Caco-2 (cell line): Measurements from ENCODE around the gene NRL. TPM values are rescaled to one million over a fixed set of nuclear protein-coding genes. Genes with fewer than 3 reads are reported as not detected.

Source experiments
- BruUV-seq: library from RNA; stranded (reverse); fragments of 400-500 nt; replicated peaks from 2 replicates; lab custom pipeline; 2021; lab: Mats Ljungman, UMichigan
- CTCF ChIA-PET: fragments of 300-600 bp; sonication (Branson Sonifier 250); formaldehyde crosslinking; loops from one replicate; lab custom pipeline; 2022; ENCODE audit warnings: antibody characterized with exemption; lab: Charles Lee
- POLR2A ChIA-PET: fragments of 300-600 bp; sonication (Branson Sonifier 250); formaldehyde crosslinking; loops from one replicate; lab custom pipeline; 2022; ENCODE audit warnings: antibody characterized with exemption; lab: Charles Lee
- DNase-seq, 2 experiments: peaks; one replicate each; pipeline versions ENCODE4 v3.0.0 to v3.0.0-alpha.2; 2020 to 2022
- H3K27me3 ChIP-seq: replicated peaks from 2 replicates; pipeline ENCODE4 v1.6.0; 2011; ENCODE audit warnings: low read length; ENCODE audit not compliant: control insufficient read depth, insufficient read depth
- H3K36me3 ChIP-seq: 2 replicates; pipeline ENCODE4 v1.5.1; 2011; ENCODE audit warnings: low read length; ENCODE audit not compliant: control insufficient read depth, insufficient read depth
- H3K4me1 ChIP-seq: fragments of 250-450 bp; sonication (Bioruptor Pico); 2 replicates; pipeline ENCODE4 v1.5.1; 2020; ENCODE audit warnings: mild to moderate bottlenecking
- H3K4me3 ChIP-seq: 2 replicates; pipeline ENCODE4 v1.5.1; 2011; ENCODE audit warnings: low read depth, mild to moderate bottlenecking, control low read depth, low read length
- H3K9me3 ChIP-seq: fragments of 250-450 bp; sonication (Bioruptor Pico); 2 replicates; pipeline ENCODE4 v1.5.1; 2020; ENCODE audit warnings: mild to moderate bottlenecking, moderate library complexity
- H3K27ac Mint-ChIP-seq: one replicate; pipeline ENCODE4 v1.8.0; 2022; ENCODE audit warnings: mixed read lengths; ENCODE audit not compliant: unreplicated experiment
- H3K27me3 Mint-ChIP-seq: one replicate; pipeline ENCODE4 v1.8.0; 2022; ENCODE audit warnings: mixed read lengths; ENCODE audit not compliant: insufficient read depth, unreplicated experiment
- H3K36me3 Mint-ChIP-seq: one replicate; pipeline ENCODE4 v1.8.0; 2022; ENCODE audit warnings: mild to moderate bottlenecking, mixed read lengths; ENCODE audit not compliant: insufficient read depth, unreplicated experiment
- H3K4me1 Mint-ChIP-seq: one replicate; pipeline ENCODE4 v1.8.0; 2022; ENCODE audit warnings: low read depth, mixed read lengths; ENCODE audit not compliant: unreplicated experiment
- H3K4me3 Mint-ChIP-seq: one replicate; pipeline ENCODE4 v1.8.0; 2022; ENCODE audit warnings: mild to moderate bottlenecking, moderate library complexity, mixed read lengths; ENCODE audit not compliant: unreplicated experiment
- H3K9me3 Mint-ChIP-seq: one replicate; pipeline ENCODE4 v1.8.0; 2022; ENCODE audit warnings: mixed read lengths; ENCODE audit not compliant: unreplicated experiment
- intact Hi-C: fragments of 100-400 bp; cut with micrococcal nuclease; formaldehyde crosslinking; loops from one replicate; pipeline ENCODE4 v1.10.0; 2022; ENCODE audit not compliant: unreplicated experiment
- total RNA-seq: library from RNA; stranded (reverse); gene quantifications from 2 replicates; pipeline ENCODE4 v1.2.3, GENCODE V29; 2022
- TF ChIP-seq, protein P1 (sequence below), 2 experiments: fragments of 200-600 bp in 1 of 2; IDR thresholded peaks; 1 replicate in 1 of 2; 2 replicates in 1 of 2; pipeline versions ENCODE4 v1.5.1 to v1.8.0; 2011 to 2022; ENCODE audit warnings: antibody characterized with exemption in 1 of 2, control low read depth in 1 of 2, inconsistent platforms in 1 of 2, low read depth in 1 of 2, low read length in 1 of 2, mild to moderate bottlenecking in 1 of 2, moderate library complexity in 1 of 2; ENCODE audit not compliant: insufficient read depth in 1 of 2, severe bottlenecking in 1 of 2, unreplicated experiment in 1 of 2

The NRL gene
- total RNA-seq, 1 experiment from 2014 or later: 2.1 TPM

DNA sequence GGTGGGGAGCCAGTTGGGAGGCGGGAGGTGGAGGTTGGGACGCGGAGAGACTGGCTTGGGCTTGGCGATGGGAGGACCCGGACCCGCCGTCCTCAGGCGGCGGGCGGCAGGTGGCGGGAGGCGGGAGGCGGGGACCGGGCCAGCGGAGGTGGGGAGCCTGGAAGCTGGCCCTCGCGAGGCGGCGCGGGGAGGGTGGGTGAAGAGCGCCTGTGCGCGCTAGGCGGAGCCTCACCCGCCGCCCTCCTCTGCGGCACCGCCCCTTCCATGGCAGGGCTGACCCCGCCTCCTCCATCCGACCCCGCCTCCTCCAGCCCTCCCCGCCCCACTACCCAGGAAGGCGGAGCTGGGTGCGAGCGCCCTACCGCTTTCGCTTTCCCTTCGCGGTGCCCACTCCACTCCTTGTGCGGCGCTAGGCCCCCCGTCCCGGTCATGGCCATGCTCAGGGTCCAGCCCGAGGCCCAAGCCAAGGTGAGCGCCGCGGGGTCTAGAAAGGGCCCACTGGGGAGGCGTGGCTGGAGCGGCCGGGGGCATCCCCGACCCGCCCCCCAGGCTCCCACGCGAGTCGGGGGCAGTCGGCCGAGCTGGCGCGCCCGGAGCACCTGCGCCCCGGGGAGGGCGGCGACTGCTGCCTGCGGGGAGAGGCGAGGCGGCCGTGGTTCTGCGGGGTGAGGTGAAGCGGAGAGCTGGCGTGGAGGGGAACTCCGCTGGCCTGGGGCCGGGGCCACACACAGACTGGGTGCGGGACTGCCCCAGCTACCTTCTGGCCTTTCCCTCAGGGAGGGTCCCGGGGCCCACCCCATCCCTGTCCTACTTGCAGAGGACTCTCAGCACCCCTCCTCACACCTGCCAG is 21.3 kb upstream of the NRL start, which contains the start of gene PSME1:
Gene PSME1 (plus strand): TSS at position 361 of the 850 bp plus-strand sequence. CDS start 69 bp downstream, at position 430.
- H3K27me3 Mint-ChIP-seq: no peaks in the 10 kb centered on the region
- no peaks in the 10 kb centered on the region for H3K9me3 ChIP-seq
- H3K36me3 Mint-ChIP-seq: peaks cover 17% of the 10 kb centered on the region
- DNase-seq: peak; percentile 94 to 95
- peaks cover 32% of the 10 kb centered on the region for H3K4me1 Mint-ChIP-seq
- BruUV-seq: no TSS peak
- no peaks in the 10 kb centered on the region for H3K9me3 Mint-ChIP-seq
- H3K4me1 ChIP-seq: no peaks in the 10 kb centered on the region; the same call in 1 of the 2 replicates
- peak within 1 kb of the TSS; percentile 57 for H3K27ac Mint-ChIP-seq
- H3K4me3 Mint-ChIP-seq: peak within 1 kb of the TSS; percentile 77
- peak within 1 kb of the TSS; percentile 90 for H3K4me3 ChIP-seq
- TF ChIP-seq, protein P1, sequence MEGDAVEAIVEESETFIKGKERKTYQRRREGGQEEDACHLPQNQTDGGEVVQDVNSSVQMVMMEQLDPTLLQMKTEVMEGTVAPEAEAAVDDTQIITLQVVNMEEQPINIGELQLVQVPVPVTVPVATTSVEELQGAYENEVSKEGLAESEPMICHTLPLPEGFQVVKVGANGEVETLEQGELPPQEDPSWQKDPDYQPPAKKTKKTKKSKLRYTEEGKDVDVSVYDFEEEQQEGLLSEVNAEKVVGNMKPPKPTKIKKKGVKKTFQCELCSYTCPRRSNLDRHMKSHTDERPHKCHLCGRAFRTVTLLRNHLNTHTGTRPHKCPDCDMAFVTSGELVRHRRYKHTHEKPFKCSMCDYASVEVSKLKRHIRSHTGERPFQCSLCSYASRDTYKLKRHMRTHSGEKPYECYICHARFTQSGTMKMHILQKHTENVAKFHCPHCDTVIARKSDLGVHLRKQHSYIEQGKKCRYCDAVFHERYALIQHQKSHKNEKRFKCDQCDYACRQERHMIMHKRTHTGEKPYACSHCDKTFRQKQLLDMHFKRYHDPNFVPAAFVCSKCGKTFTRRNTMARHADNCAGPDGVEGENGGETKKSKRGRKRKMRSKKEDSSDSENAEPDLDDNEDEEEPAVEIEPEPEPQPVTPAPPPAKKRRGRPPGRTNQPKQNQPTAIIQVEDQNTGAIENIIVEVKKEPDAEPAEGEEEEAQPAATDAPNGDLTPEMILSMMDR (IDR thresholded peaks at IDR 0.05; ENCODE audit: insufficient read depth in 1 of 2, low read depth in 1 of 2, low read length in 1 of 2, severe bottlenecking in 1 of 2, unreplicated experiment in 1 of 2): no peak
- POLR2A ChIA-PET: interaction anchor here (0.6 to 3.1 kb wide), 6 partner anchors 11 to 105 kb away, joined by 3 to 57 read pairs (median 10); partner anchors contain the start of genes DCAF11, IRF9, NRL and PCK2
- H3K27me3 ChIP-seq: no peaks in the 10 kb centered on the region
- CTCF ChIA-PET: interaction anchor here (0.7 to 2.4 kb wide), 10 partner anchors 11 to 1723 kb away, joined by 3 to 17 read pairs (median 8); partner anchors contain the start of genes DCAF11, IRF9, NRL and PSME2
- peaks cover 3% of the 10 kb centered on the region for H3K36me3 ChIP-seq
- intact Hi-C loops: loop anchor here (1.0 kb wide), 2 partner anchors 11 to 21 kb away; partner anchors contain the start of gene RNF31

- BruUV-seq: no TSS peak
- Histone ChIP-seq H3K36me3 (peaks cover 3% of the 10 kb centered on the region), H3K9me3 (no peaks in the 10 kb centered on the region), H3K4me1 (no peaks in the 10 kb centered on the region; the same call in 1 of the 2 replicates), H3K27me3 (no peaks in the 10 kb centered on the region), H3K4me3 (peak overlapping the region; percentile 90)
- peak overlapping the region; percentile 33 for H3K27ac Mint-ChIP-seq
- intact Hi-C loops: no loop called here
- TF ChIP-seq, protein P1 (IDR thresholded peaks at IDR 0.05; ENCODE audit: insufficient read depth in 1 of 2, low read depth in 1 of 2, low read length in 1 of 2, severe bottlenecking in 1 of 2, unreplicated experiment in 1 of 2): no peak
- H3K36me3 Mint-ChIP-seq: peaks cover 14% of the 10 kb centered on the region
- POLR2A ChIA-PET: interaction anchor here (1.5 to 3.1 kb wide), 4 partner anchors 11 to 42 kb away, joined by 7 to 57 read pairs (median 16); partner anchors contain the start of genes DCAF11, IRF9, NRL and PCK2
- no peaks in the 10 kb centered on the region for H3K27me3 Mint-ChIP-seq
- H3K4me1 Mint-ChIP-seq: peaks cover 32% of the 10 kb centered on the region
- H3K4me3 Mint-ChIP-seq: peak overlapping the region; percentile 77
- no peaks in the 10 kb centered on the region for H3K9me3 Mint-ChIP-seq
- CTCF ChIA-PET: interaction anchor here (0.7 to 2.4 kb wide), 10 partner anchors 11 to 1722 kb away, joined by 3 to 17 read pairs (median 8); partner anchors contain the start of genes DCAF11, IRF9, NRL and PSME2
- no peak for DNase-seq
Observed at GRCh38 chr14:24135584-24135833, 20.8 kb upstream of the NRL start.

DNA sequence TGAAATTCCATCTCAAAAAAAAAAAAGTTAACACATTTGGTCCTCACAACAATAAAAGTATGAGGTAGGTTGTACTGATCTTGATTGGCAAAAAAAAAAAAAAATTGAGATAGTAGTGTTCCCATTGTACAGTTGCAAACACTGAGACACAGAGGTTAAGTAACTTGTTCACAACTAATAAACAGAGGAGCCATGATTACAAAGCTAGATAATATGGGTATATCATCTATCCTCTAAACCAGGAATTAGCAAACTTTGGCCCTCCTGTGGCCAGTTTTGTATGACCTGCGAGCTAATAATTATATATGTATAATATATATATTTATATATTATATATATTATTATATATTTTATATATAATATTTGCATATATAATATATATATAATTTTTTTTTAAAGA is 19.0 kb upstream of the NRL start:
- CTCF ChIA-PET: interaction anchor here (0.6 to 1.2 kb wide), 2 partner anchors 27 to 109 kb away, joined by 3 read pairs; partner anchors contain the start of gene IRF9

More for the DNA sequence above, 19.0 kb upstream of the NRL start:
- H3K4me3 Mint-ChIP-seq: no peak overlapping the region
- H3K9me3 ChIP-seq: no peaks in the 10 kb centered on the region
- no peaks in the 10 kb centered on the region for H3K27me3 Mint-ChIP-seq
- H3K36me3 Mint-ChIP-seq: peaks cover 2% of the 10 kb centered on the region
- H3K4me1 ChIP-seq: no peaks in the 10 kb centered on the region; the same call in 1 of the 2 replicates
- no TSS peak for BruUV-seq
- DNase-seq: no peak
- TF ChIP-seq, protein P1 (IDR thresholded peaks at IDR 0.05; ENCODE audit: insufficient read depth in 1 of 2, low read depth in 1 of 2, low read length in 1 of 2, severe bottlenecking in 1 of 2, unreplicated experiment in 1 of 2): no peak
- H3K27me3 ChIP-seq: no peaks in the 10 kb centered on the region
- peaks cover 20% of the 10 kb centered on the region for H3K4me1 Mint-ChIP-seq
- no peaks in the 10 kb centered on the region for H3K9me3 Mint-ChIP-seq
- H3K36me3 ChIP-seq: no peaks in the 10 kb centered on the region; the same call in 1 of the 2 replicates
- H3K27ac Mint-ChIP-seq: no peak overlapping the region
- POLR2A ChIA-PET: interaction anchor here (0.6 kb wide), 1 partner anchor 8 kb away, joined by 3 read pairs; the partner anchor contains the start of gene EMC9
- intact Hi-C loops: no loop called here
- H3K4me3 ChIP-seq: no peak overlapping the region
